Right cardiac atrium (tissue), 5 donors: ENCODE data around the gene GRIN2D. TPM values are rescaled to one million over a fixed set of nuclear protein-coding genes. Genes with fewer than 3 reads are reported as not detected.

Experiments
- ATAC-seq, 2 donors: fragments of 200-7000 bp; cut with Tn5 transposase; one replicate each; pipeline versions ENCODE4 v1.8.0 to v1.9.1; 2020; ENCODE audit warnings: moderate library complexity in 2 of 2, mild to moderate bottlenecking in 1 of 2
- DNase-seq, 3 donors: peaks; one replicate each; pipeline ENCODE4 v3.0.0-alpha.2; 2020
- H3K27ac ChIP-seq: one replicate; pipeline ENCODE4 v1.5.1; 2013; ENCODE audit warnings: mild to moderate bottlenecking, low read length, control low read depth, moderate library complexity
- H3K27me3 ChIP-seq: one replicate; pipeline ENCODE4 v1.6.1; 2013; ENCODE audit not compliant: control insufficient read depth, insufficient read depth
- H3K4me1 ChIP-seq: one replicate; pipeline ENCODE4 v1.6.1; 2013; ENCODE audit warnings: low read length; ENCODE audit not compliant: control insufficient read depth, insufficient read depth
- H3K4me3 ChIP-seq: one replicate; pipeline ENCODE4 v1.5.1; 2013; ENCODE audit warnings: low read length, control low read depth
- H3K9me3 ChIP-seq: one replicate; pipeline ENCODE4 v1.6.1; 2013; ENCODE audit warnings: low read length; ENCODE audit not compliant: control insufficient read depth
- WGBS: extraction: QIAGEN DNeasy Blood & Tissue Kit; methylation state at CpG from one replicate; pipeline ENCODE4 v1.1.7; 2013; 5-methylcytosine and 5-hydroxymethylcytosine counted together
- intact Hi-C, 4 donors: fragments of 100-400 bp; cut with DNase I; formaldehyde crosslinking; loops; one replicate each; pipeline versions ENCODE4 v1.11.0 to v1.14.0; 2022 to 2023
- long read RNA-seq, 4 donors: library from polyadenylated mRNA; unstranded; transcript quantifications; one replicate each; pipeline ENCODE4 v2.0.0, GENCODE V29; 2020 to 2021
- polyA plus RNA-seq: library from polyadenylated mRNA; stranded (reverse); fragments of 200-250 nt; gene quantifications from one replicate; pipeline ENCODE4 v1.2.3, GENCODE V29; 2013
- total RNA-seq, 4 donors: library from RNA; stranded (reverse); fragmentation: NEBNext Ultra II Directional; extraction: Animal tissue kit (Norgen Biotek cat#: 25700); gene quantifications; one replicate each; pipeline ENCODE4 v1.2.1, GENCODE V29; 2021
- donor health status: healthy with polysubstance abuse.
- donor health status: DM: no; HTN: yes; CAD: no.
- donor health status: DM: no; HTN: no; CAD: no.
- donor health status: DM: no; HTN: yes; CAD: no; lungs with severe emphysema.
- donor health status: DM: yes; HTN: yes; CAD: no.

The GRIN2D gene
- total RNA-seq, result under 1 TPM; 0.31 to 0.45 (median 0.41) TPM
- polyA plus RNA-seq, result 0.18 TPM
- long read RNA-seq, donor 1, partial matches to known transcripts, result 0 of 1 reads
- long read RNA-seq, donor 1, other reads (novel, unspliced or antisense), result 1 of 1 reads
- long read RNA-seq, donor 2, partial matches to known transcripts, result 0 of 1 reads
- long read RNA-seq, donor 2, other reads (novel, unspliced or antisense), result 1 of 1 reads
- long read RNA-seq, donor 3, result 0 reads
- long read RNA-seq, donor 4, result 0 reads

DNA sequence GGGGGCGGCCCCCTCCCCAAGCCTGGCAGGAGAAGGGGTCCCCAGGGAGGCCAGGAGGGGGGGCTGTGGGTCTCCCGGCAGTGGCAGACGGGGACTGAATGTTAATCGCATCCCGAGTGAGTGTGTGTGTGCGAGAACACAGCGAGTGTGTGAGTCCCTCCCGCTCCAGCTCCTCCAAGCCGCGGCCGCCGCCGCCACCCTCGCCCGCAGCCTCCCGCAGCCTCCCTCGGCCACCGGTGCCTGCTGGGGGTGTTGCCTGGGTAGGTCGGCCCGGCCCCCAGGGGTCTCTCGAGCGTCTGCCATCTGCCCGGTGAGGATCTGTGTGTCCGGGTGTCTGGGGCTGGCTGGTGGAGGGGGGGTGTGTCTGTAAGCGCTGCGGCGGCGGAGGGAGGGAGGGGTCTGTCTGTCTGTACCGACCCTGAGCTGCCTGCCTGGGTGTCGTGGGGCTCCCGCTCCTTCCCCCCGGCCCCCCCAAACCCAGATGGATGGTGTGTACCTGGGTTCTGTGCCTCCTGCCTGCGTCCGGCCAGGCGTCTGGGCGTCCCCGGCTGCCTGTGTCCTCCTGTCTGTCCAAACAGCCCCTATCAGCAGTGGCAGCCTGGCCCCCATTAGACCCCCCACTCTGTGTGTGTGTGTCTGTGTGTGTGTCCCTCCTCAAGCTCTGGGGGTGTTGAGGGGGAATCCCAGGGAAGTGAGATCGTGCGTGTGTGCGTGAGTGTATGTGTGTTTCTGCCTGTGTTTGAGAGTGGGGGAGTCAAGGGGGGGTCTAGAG is at the start of gene GRIN2D:
Gene GRIN2D (plus strand): TSS at position 110 of the 772 bp plus-strand sequence. CDS start 4,725 bp downstream, outside the sequence.
- 1% methylated on average over 40 of the region's 40 CpGs for WGBS
- ATAC-seq (no peak), DNase-seq (peak in 1 of 3 donors; percentile 68)
- H3K4me3 ChIP-seq, result peak within 1 kb of the TSS; percentile 11
- no peak within 1 kb of the TSS for H3K27ac ChIP-seq
- no peaks in the 10 kb centered on the region for H3K9me3 ChIP-seq
- intact Hi-C loops, result no loop called here
- no peaks in the 10 kb centered on the region for H3K4me1 ChIP-seq
- H3K27me3 ChIP-seq, result no peaks in the 10 kb centered on the region

DNA sequence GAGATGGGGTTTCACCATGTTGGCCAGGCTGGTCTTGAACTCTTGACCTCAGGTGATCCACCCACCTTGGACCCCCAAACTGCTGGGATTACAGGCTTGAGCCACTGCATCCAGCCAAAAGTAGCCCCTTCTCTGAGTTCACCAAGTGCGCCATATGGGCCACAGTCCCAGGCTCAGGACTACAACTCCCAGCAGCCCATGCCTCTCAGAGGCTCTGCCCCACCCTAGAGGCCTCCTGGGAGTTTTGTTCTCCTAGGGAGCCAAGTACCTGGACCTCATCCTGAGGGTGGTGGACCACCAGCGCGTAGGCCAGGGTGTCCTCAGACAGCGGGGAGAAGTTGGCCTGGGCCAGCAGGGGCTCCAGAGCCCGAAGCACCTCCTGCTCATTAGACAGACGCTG is 48.6 kb upstream of the GRIN2D start:
- WGBS, result 97% methylated on average over 6 of the region's 6 CpGs
- H3K4me3 ChIP-seq, result no peak overlapping the region
- H3K27me3 ChIP-seq, result no peaks in the 10 kb centered on the region
- H3K9me3 ChIP-seq, result no peaks in the 10 kb centered on the region
- ATAC-seq (no peak), DNase-seq (no peak)
- H3K4me1 ChIP-seq, result no peaks in the 10 kb centered on the region
- H3K27ac ChIP-seq, result no peak overlapping the region
- intact Hi-C loops, result no loop called here

DNA sequence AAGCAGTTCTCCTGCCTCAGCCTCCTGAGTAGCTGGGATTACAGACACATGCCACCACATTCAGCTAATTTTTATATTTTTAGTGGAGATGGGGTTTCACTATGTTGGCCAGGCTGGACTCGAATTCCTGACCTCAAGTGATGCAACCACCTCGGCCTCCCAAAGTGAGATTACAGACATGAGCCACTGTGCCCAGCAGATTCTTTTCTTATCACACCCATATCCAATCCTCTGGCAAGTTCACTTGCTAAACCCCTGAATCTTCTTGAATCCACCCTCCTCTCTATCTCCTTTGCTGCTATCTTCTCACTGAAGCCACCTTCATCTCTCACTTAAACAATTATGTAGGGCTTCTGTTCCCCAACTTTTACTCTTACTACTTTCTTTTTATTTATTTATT is 47.3 kb upstream of the GRIN2D start:
- Histone ChIP-seq H3K4me1 (no peaks in the 10 kb centered on the region), H3K27ac (no peak overlapping the region), H3K27me3 (no peaks in the 10 kb centered on the region), H3K4me3 (no peak overlapping the region), H3K9me3 (no peaks in the 10 kb centered on the region)
- WGBS, result 87% methylated on average over 2 of the region's 2 CpGs
- no peak for DNase-seq
- intact Hi-C loops, result no loop called here
- ATAC-seq, result no peak

DNA sequence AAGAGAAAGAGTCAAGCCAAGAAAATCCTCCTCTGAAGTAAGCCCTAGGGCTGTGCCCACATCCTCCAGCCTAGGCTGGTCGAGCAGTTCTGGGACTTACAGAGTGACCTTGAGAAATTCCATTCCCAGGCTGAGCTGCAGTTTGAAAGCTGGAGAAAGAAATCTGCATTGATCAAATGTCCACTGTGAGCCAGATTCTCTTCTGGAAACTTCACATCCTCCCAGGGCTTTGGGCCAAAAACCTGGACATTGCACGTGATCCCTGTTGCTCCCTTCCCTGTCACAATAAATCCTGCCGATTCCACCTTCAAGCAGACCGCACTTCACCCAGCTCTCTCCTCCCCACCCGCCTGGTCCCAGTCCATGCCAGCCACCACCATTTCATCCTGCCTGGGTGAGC is 45.4 kb upstream of the GRIN2D start:
- no peak overlapping the region for H3K27ac ChIP-seq

DNA sequence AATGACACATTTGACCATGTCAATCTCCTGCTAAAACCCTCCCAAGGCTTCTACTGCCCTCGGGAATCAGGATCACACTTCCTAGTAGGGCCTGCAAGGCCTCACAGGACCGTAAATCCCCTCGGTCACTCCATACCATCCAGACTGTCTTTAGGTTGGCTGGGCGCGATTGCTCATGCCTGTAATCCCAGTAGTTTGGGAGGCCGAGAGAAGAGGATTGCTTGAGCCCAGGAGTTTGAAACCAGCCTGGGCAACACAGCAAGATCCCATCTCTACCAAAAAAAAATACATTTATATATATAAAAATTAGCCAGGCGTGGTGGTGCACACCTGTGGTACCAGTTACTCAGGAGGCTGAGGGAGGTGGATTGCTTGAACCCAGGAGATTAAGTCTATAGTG is 44.7 kb upstream of the GRIN2D start:
- no peaks in the 10 kb centered on the region for H3K4me1 ChIP-seq
- intact Hi-C loops, result no loop called here
- H3K27me3 ChIP-seq, result no peaks in the 10 kb centered on the region
- 92% methylated on average over 7 of the region's 7 CpGs for WGBS
- no peak for DNase-seq
- H3K4me3 ChIP-seq, result no peak overlapping the region
- no peak overlapping the region for H3K27ac ChIP-seq
- H3K9me3 ChIP-seq, result no peaks in the 10 kb centered on the region
- ATAC-seq, result no peak

More for the DNA sequence above, 45.4 kb upstream of the GRIN2D start:
- Histone ChIP-seq H3K9me3 (no peaks in the 10 kb centered on the region), H3K27me3 (no peaks in the 10 kb centered on the region), H3K4me1 (no peaks in the 10 kb centered on the region), H3K4me3 (no peak overlapping the region)
- 43% methylated on average over 5 of the region's 5 CpGs for WGBS
- DNase-seq, result no peak
- peak in 1 of 2 donors; percentile 39 for ATAC-seq
- intact Hi-C loops, result no loop called here

DNA sequence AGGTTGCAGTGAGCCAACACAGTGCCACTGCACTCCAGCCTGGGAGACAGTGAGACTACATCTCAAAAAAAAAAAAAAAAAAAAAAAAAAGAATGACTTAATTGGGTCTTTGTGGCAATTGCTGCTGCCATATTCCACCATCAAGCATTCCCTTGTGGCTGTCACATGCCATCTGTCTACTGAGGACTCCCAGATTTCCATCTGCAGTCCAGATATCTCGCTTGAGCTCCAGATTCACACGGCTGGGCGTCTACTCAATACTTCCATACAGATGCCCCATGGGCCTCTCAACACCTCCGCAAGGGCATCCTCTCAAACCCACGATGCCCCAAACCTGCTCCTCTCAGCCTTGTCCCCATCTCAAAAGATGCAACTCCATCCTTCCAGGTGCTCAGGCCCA is 42.6 kb upstream of the GRIN2D start:
- no peak for ATAC-seq

DNA sequence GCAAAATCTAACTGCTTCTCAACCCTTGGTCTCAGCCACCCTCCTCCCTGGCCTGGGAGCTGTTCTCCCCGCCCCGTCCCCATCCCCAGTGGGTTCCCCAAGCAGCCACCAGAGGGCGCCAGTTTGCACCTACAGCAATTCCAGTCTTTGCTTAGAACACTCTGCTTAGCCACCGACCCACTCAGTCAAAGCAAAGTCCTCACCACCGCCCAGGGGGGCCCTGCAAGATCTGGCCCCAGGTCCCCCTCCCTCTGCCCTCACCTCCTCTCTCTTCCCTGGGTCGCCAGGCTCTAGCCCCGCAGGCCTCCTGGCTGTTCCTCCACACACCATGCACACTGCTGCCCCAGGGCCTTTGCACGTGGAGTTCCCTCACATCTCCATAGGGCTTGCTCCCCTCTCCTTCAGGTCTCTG is 42.1 kb upstream of the GRIN2D start:
- H3K4me3 ChIP-seq, result no peak overlapping the region
- no peak overlapping the region for H3K27ac ChIP-seq
- no peaks in the 10 kb centered on the region for H3K27me3 ChIP-seq
- 45% methylated on average over 8 of the region's 8 CpGs for WGBS
- no peaks in the 10 kb centered on the region for H3K9me3 ChIP-seq
- peak; percentile 73 to 89 (median 86) for DNase-seq
- intact Hi-C loops, result no loop called here
- peak; percentile 78 to 79 for ATAC-seq
- H3K4me1 ChIP-seq, result no peaks in the 10 kb centered on the region

More for the DNA sequence above, 42.6 kb upstream of the GRIN2D start:
- intact Hi-C loops, result no loop called here
- no peaks in the 10 kb centered on the region for H3K9me3 ChIP-seq
- DNase-seq, result no peak
- no peaks in the 10 kb centered on the region for H3K27me3 ChIP-seq
- H3K27ac ChIP-seq, result no peak overlapping the region
- H3K4me1 ChIP-seq, result no peaks in the 10 kb centered on the region
- WGBS, result 84% methylated on average over 5 of the region's 5 CpGs
- H3K4me3 ChIP-seq, result no peak overlapping the region

DNA sequence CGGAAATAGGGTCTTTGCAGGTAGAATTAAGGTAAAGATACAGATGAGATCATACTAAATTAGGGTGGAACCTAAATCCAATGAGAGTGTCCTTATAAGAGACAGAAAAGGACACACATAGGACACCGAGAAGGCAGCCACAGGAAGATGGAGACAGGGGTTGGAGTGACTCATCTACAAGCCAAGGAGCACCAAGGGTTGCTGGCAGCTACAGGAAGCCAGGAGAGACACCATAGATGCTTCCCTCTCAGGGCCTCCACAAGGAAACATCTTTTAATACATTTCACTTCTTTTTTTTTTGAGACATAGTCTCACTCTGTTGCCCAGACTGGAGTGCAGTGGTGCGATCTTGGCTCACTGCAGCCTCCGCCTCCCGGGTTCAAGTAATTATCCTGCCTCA is 39.8 kb upstream of the GRIN2D start:
- Histone ChIP-seq H3K27ac (no peak overlapping the region), H3K9me3 (no peaks in the 10 kb centered on the region), H3K4me1 (no peaks in the 10 kb centered on the region), H3K4me3 (no peak overlapping the region), H3K27me3 (no peaks in the 10 kb centered on the region)
- intact Hi-C loops, result no loop called here
- no peak for ATAC-seq
- no peak for DNase-seq
- 90% methylated on average over 5 of the region's 5 CpGs for WGBS

DNA sequence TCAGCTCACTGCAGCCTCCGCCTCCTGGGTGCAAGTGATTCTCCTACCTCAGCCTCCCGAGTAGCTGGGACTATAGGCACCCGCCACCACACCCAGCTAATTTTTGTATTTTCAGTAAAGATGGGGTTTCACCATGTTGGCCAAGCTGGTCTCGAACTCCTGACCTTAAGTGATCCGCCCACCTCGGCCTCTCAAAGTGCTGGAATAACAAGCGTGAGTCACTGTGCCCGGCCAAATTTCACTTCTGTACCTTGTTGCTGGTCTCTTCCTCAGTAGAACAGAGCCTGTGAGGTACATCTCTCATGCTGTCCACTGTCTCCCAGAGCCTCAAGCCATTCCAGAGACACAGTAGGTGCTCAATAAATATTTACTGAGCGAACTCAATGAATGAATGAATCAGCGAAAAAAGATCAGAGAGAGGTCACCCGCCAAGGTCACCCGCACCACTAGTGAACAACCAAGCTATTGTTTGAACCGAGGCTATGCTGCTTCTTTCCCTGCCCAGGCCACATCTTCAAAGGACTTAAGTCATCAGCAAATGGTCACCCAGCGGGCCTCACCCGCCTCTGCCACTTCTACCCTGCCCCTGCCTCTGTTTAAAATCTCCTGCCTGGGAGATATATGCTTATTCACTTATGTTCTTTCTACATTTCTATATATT is 39.0 kb upstream of the GRIN2D start:
- ATAC-seq (no peak), DNase-seq (no peak)
- 89% methylated on average over 15 of the region's 15 CpGs for WGBS
- no peaks in the 10 kb centered on the region for H3K4me1 ChIP-seq
- no peak overlapping the region for H3K4me3 ChIP-seq
- H3K27ac ChIP-seq, result no peak overlapping the region
- no peaks in the 10 kb centered on the region for H3K9me3 ChIP-seq
- intact Hi-C loops, result no loop called here
- no peaks in the 10 kb centered on the region for H3K27me3 ChIP-seq

DNA sequence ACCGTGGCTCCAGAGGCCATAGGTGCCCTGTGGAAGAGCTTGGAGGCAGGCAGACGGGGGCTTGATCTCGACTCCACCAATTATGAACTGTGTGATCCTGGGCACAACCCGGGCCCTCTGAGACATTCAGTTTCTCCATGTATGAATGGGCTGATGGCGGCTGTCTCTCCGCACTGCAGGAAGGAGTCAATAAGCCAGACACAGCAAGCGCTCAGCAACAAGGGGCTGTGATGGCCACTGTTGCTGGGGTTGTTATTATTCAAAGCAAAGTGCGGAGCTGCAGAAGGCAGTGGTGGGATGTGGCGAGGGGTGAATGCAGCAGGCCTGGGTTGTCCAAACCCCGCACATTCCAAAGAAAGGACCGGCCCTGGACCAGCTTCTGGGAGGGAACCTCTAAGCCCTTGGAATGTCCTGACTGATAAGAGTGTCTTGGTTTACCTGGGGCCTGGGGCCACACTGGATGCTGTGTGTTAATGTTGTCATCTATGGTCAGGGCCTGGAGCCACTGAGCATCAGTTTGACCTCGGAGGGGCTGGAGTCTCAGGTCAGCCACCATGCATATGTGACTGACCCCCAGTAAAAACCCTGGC is 38.0 kb upstream of the GRIN2D start:
- no peaks in the 10 kb centered on the region for H3K27me3 ChIP-seq
- WGBS, result 89% methylated on average over 12 of the region's 12 CpGs
- DNase-seq (no peak), ATAC-seq (no peak)
- H3K9me3 ChIP-seq, result no peaks in the 10 kb centered on the region
- no peak overlapping the region for H3K27ac ChIP-seq
- intact Hi-C loops, result no loop called here
- no peaks in the 10 kb centered on the region for H3K4me1 ChIP-seq
- no peak overlapping the region for H3K4me3 ChIP-seq

DNA sequence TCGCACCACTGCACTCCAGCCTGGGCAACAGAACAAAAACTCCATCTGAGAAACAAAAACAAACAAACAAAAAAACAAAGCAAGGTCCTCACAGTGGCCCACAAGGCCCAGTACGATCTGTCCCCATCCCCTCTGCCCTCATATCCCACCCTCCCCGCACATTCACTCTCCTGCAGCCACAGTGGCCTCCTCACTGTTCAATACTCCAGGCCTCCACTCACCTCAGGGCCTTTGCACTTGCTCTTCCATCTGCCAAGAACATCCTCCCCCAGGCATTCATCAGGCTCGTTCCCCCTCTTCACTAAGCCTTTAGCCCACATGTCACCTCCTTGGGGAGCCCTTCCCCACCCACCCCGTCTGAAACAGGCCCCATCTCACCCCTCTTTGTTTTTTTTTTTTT is 34.3 kb upstream of the GRIN2D start:
- Histone ChIP-seq H3K27ac (no peak overlapping the region), H3K4me3 (no peak overlapping the region), H3K9me3 (no peaks in the 10 kb centered on the region), H3K27me3 (no peaks in the 10 kb centered on the region), H3K4me1 (no peaks in the 10 kb centered on the region)
- no peak for ATAC-seq
- intact Hi-C loops, result no loop called here
- no peak for DNase-seq
- 98% methylated on average over 5 of the region's 5 CpGs for WGBS
